Tracheal epithelial cell (primary cell): ENCODE results near the gene CNTNAP3. TPM values are rescaled to one million over a fixed set of nuclear protein-coding genes. Genes with fewer than 3 reads are reported as not detected.

Experiments
- total RNA-seq: library from RNA; depleted of rRNA; stranded (reverse); fragments of >200 nt; gene quantifications from 2 replicates; pipeline ENCODE4 v1.2.1, GENCODE V29; 2014

Gene CNTNAP3
- total RNA-seq, result 7.0 and 12.6 TPM in 2 replicates

GRCh38 chr9:39287980-39288379 lies at the start of gene CNTNAP3:
TSS of gene CNTNAP3 (minus strand) at chr9:39288167. CDS start at chr9:39288064, 103 bp downstream.

Other genes with a start within 250 kb of the CNTNAP3 start
- gene SPATA31A1, start 67.5 kb upstream of the CNTNAP3 start, total RNA-seq, result not detected in 2 replicates